Gastrocnemius medialis (tissue), 4 donors: ENCODE data around the gene KDM4B. TPM values are rescaled to one million over a fixed set of nuclear protein-coding genes. Genes with fewer than 3 reads are reported as not detected.

Source experiments
- ATAC-seq, 2 donors: fragments of 150-250 bp; one replicate each; pipeline ENCODE4 v1.9.1; 2016
- DNase-seq, 2 donors: peaks; one replicate each; pipeline ENCODE4 v3.0.0-alpha.2; 2019
- H3K27ac ChIP-seq, 4 donors: fragments of 200-600 bp; sonication (generic); 1 replicate in 1 of 4; 2 replicates in 3 of 4; pipeline ENCODE4 v1.5.1; 2016 to 2018; ENCODE audit warnings: mild to moderate bottlenecking in 2 of 4, moderate library complexity in 1 of 4
- H3K27me3 ChIP-seq, 3 donors: fragments of 200-600 bp; sonication (generic) in 2 of 3; 1 replicate in 1 of 3; 2 replicates in 2 of 3; pipeline versions ENCODE4 v1.5.1 to v1.6.0; 2016 to 2019; ENCODE audit warnings: mild to moderate bottlenecking in 1 of 3, moderate library complexity in 1 of 3
- H3K36me3 ChIP-seq, 2 donors: fragments of 200-600 bp; sonication (generic) in 1 of 2; one replicate each; pipeline ENCODE4 v1.5.1; 2017 to 2018
- H3K4me1 ChIP-seq, 2 donors: fragments of 200-600 bp; sonication (generic) in 1 of 2; one replicate each; pipeline ENCODE4 v1.5.1; 2016 to 2017; ENCODE audit warnings: mild to moderate bottlenecking in 2 of 2
- H3K4me3 ChIP-seq, 4 donors: fragments of 200-600 bp; sonication (generic) in 3 of 4; 1 replicate in 1 of 4; 2 replicates in 3 of 4; pipeline ENCODE4 v1.5.1; 2016 to 2019; ENCODE audit warnings: mild to moderate bottlenecking in 2 of 4
- H3K9me3 ChIP-seq, 3 donors: fragments of 200-600 bp; sonication (generic) in 2 of 3; 1 replicate in 1 of 3; 2 replicates in 2 of 3; pipeline ENCODE4 v1.5.1; 2016 to 2019
- POLR2A ChIP-seq, 2 donors: fragments of 450-650 bp; IDR thresholded peaks; one replicate each; pipeline ENCODE4 v1.6.1; 2017; ENCODE audit warnings: antibody characterized with exemption in 2 of 2, mild to moderate bottlenecking in 2 of 2, moderate library complexity in 2 of 2
- in situ Hi-C, 4 donors: fragments of 200-750 bp; cut with MboI; loops; one replicate each; pipeline versions ENCODE4 v1.15.0 to v1.8.0; 2017; ENCODE audit warnings: low sequenced_read_pairs in 4 of 4
- intact Hi-C: fragments of 100-400 bp; cut with DNase I; formaldehyde crosslinking; loops from one replicate; pipeline ENCODE4 v1.15.1; 2023; ENCODE audit warnings: low total_unique reads
- total RNA-seq, 4 donors: library from RNA; depleted of rRNA; stranded (reverse); fragments of >200 nt; gene quantifications; one replicate each; pipeline versions ENCODE4 v1.1.0 to v1.2.3, GENCODE V29; 2016
- TF ChIP-seq, protein P1 (sequence below), 5 experiments: fragments of 450-650 bp in 3 of 5; fragments of 200-600 bp in 2 of 5; sonication (generic) in 2 of 5; IDR thresholded peaks in 4 of 5; conservative IDR thresholded peaks in 1 of 5; 1 replicate in 4 of 5; 2 replicates in 1 of 5; pipeline ENCODE4 v1.5.1; 2016 to 2019; ENCODE audit warnings: antibody characterized with exemption in 5 of 5, mild to moderate bottlenecking in 3 of 5, moderate library complexity in 3 of 5

KDM4B gene
- total RNA-seq, 4 donors from 2014 or later, result 40.9 to 61.4 (median 46.4) TPM

DNA sequence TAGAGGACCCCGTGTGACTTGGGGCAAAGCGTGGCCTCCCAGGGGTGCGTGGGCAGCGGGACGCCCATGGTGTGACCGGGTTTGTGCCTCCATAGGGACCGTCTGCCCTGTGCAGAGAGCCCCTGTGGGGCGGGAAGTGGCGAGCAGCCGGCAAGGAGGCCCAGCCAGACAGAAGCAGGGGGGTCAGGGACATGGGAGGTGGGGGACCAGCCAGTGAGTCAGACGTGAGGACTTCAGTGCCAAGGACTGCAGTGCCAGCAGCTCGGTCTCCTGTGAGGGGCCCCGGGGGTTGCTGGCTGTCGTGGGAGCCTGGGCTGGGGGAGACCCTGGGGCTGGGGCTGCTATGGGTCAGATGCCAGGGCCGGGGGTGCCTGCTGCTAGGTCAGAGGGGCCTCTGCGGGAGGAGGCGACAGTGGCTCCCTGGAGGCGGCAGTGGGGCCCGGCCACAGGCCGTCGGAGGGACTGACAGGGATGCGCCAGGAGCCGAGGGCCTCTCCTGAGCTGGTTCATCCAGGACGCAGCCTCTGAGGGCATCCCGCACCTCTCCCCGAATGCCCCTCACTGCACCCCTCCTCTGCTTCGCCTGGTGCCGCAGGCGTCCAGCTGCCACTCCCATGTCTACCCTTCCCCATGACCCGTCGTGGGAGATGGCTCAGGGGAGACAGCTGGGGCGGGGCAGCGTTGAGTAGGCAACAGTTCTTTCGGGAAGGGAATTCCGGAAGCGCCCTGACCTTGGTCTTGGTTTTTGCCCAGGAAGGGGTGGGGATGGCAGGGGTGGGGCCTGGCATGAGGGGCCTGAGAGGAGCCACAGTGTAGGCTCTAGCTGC, 80.0 kb downstream of the KDM4B start:
- intact Hi-C loops (loop anchor here (1.0 to 10.0 kb wide), 3 partner anchors 37 to 106 kb away; no protein-coding TSS in a partner anchor), in situ Hi-C loops (no loop called here)
- Histone ChIP-seq H3K9me3 (no peaks in the 10 kb centered on the region), H3K4me3 (no peak overlapping the region), H3K4me1 (peaks cover 43 to 45% of the 10 kb centered on the region in 2 donors), H3K36me3 (peaks cover 0 to 6% of the 10 kb centered on the region in 2 donors), H3K27me3 (no peaks in the 10 kb centered on the region), H3K27ac (no peak overlapping the region)
- TF ChIP-seq, protein P1, sequence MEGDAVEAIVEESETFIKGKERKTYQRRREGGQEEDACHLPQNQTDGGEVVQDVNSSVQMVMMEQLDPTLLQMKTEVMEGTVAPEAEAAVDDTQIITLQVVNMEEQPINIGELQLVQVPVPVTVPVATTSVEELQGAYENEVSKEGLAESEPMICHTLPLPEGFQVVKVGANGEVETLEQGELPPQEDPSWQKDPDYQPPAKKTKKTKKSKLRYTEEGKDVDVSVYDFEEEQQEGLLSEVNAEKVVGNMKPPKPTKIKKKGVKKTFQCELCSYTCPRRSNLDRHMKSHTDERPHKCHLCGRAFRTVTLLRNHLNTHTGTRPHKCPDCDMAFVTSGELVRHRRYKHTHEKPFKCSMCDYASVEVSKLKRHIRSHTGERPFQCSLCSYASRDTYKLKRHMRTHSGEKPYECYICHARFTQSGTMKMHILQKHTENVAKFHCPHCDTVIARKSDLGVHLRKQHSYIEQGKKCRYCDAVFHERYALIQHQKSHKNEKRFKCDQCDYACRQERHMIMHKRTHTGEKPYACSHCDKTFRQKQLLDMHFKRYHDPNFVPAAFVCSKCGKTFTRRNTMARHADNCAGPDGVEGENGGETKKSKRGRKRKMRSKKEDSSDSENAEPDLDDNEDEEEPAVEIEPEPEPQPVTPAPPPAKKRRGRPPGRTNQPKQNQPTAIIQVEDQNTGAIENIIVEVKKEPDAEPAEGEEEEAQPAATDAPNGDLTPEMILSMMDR (IDR thresholded peaks at IDR 0.05 in 4 of 5, conservative IDR thresholded peaks at IDR 0.05 in 1 of 5), result no peak
- TF ChIP-seq POLR2A (IDR thresholded peaks at IDR 0.05), result no peak
- ATAC-seq (no peak), DNase-seq (no peak)

DNA sequence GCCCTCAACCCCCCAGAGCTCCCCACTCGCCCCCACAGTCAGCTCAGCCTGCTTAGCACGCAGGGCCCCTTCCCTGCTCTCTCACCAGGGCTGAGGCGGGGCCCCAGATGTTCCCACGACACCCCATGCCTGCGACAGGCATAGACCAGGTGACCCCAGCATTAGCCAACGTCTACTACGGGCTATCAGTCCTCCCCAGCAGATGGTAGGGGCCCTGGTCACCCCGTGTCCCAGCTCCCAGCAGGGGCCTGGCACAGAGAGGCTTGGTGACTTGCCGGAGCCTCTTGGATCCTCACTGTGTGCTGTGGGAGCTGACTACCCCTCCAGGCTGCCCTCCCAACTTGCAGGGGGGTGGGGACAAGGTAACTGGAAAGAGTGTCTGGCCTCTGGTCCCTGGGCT, 80.6 kb downstream of the KDM4B start:
- intact Hi-C loops, result loop anchor here (2.0 to 10.0 kb wide), 2 partner anchors 75 to 105 kb away; no protein-coding TSS in a partner anchor
- H3K4me1 ChIP-seq, result peaks cover 43 to 45% of the 10 kb centered on the region in 2 donors
- H3K36me3 ChIP-seq, result peaks cover 0 to 6% of the 10 kb centered on the region in 2 donors
- no peaks in the 10 kb centered on the region for H3K9me3 ChIP-seq
- no peak overlapping the region for H3K27ac ChIP-seq
- in situ Hi-C loops, result no loop called here
- ATAC-seq (no peak), DNase-seq (no peak)
- no peak overlapping the region for H3K4me3 ChIP-seq
- H3K27me3 ChIP-seq, result no peaks in the 10 kb centered on the region
- TF ChIP-seq POLR2A (IDR thresholded peaks at IDR 0.05), result no peak
- TF ChIP-seq, protein P1 (IDR thresholded peaks at IDR 0.05 in 4 of 5, conservative IDR thresholded peaks at IDR 0.05 in 1 of 5), result no peak

DNA sequence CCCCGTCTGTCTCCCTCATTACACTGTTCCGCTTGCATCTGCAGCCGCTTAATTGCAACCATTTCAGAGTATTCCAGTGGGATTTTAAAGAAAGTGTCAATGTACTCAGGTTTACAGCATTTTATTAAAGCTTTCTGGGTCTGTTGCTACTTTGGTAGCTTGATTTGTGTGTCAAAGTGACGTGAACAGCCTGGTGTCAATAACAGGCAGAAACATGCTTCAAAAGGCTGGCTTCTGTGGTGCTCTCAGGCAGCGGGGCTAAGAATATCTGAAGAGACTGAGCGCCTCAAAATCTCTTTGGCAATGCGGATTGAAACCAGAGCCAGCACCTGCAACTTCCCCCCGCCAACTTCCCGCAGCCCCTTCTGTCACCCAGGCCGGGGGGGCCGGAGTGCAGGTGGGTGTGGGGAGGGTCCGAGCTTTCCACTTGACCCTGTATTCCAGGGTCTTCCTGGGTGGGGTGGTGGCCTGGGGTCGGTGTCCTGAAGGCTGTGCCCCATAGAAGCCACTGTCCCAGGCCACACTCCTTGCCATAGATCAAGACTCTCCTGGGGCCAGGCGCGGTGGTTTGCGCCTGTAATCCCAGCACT, 81.2 kb downstream of the KDM4B start:
- no peak overlapping the region for H3K4me3 ChIP-seq
- H3K27me3 ChIP-seq, result no peaks in the 10 kb centered on the region
- TF ChIP-seq POLR2A (IDR thresholded peaks at IDR 0.05), result no peak
- ATAC-seq (no peak), DNase-seq (no peak)
- in situ Hi-C loops (loop anchor here in 1 of 4 donors (25.0 kb wide), 1 partner anchor 537 kb away; no protein-coding TSS in a partner anchor), intact Hi-C loops (no loop called here)
- peaks cover 0 to 6% of the 10 kb centered on the region in 2 donors for H3K36me3 ChIP-seq
- no peaks in the 10 kb centered on the region for H3K9me3 ChIP-seq
- H3K27ac ChIP-seq, result no peak overlapping the region
- H3K4me1 ChIP-seq, result peaks cover 43 to 45% of the 10 kb centered on the region in 2 donors

DNA sequence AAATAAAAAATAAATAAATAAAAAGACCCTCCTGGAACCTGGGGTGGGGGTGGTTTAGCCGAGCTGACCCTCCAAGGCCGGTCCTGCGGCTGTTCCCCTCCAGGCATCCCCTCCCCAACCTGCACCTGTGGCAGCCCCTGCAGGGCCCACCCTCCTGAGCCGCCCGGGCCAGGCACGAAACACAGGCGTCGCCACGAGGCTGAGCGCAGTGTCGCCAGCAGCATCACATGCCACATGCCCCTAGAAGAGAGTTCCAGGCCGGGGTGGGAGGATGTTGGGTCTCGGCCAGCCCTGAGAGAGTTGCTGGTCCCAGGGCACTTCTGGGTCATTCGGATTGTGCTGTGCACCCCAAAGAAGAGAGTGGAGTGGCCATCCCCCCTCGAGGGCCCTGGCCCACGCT, 82.0 kb downstream of the KDM4B start:
- in situ Hi-C loops (loop anchor here in 1 of 4 donors (25.0 kb wide), 1 partner anchor 536 kb away; no protein-coding TSS in a partner anchor), intact Hi-C loops (no loop called here)
- H3K27me3 ChIP-seq, result no peaks in the 10 kb centered on the region
- ATAC-seq (no peak), DNase-seq (no peak)
- TF ChIP-seq POLR2A (IDR thresholded peaks at IDR 0.05), result no peak
- TF ChIP-seq, protein P1 (IDR thresholded peaks at IDR 0.05 in 4 of 5, conservative IDR thresholded peaks at IDR 0.05 in 1 of 5), result no peak
- H3K9me3 ChIP-seq, result no peaks in the 10 kb centered on the region
- H3K27ac ChIP-seq, result no peak overlapping the region
- H3K36me3 ChIP-seq, result peaks cover 0 to 6% of the 10 kb centered on the region in 2 donors
- H3K4me3 ChIP-seq, result no peak overlapping the region
- peaks cover 37 to 44% of the 10 kb centered on the region in 2 donors for H3K4me1 ChIP-seq

DNA sequence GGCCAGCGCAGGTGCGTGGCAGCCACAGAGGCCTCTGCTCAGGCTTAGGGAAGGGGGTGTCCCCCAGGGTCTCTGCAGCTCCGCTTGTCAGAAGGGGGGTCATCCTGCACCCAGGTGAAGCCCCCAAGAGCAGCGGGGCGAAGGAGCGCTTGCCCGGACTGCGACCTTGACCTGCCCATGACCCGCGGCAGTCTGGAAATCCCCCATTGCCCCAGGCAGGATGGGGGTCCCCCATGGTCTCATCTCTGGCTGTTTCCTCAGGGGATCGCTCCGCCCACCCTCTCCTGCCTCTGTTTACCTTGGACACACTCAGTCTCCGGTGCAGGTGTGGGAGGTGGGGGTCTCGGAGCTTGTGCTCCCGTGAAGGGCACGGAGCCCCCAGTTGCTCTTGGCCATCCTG, 82.7 kb downstream of the KDM4B start:
- Histone ChIP-seq H3K27ac (no peak overlapping the region), H3K9me3 (no peaks in the 10 kb centered on the region), H3K4me1 (peaks cover 30 to 37% of the 10 kb centered on the region in 2 donors), H3K27me3 (no peaks in the 10 kb centered on the region), H3K36me3 (peaks cover 0 to 6% of the 10 kb centered on the region in 2 donors), H3K4me3 (no peak overlapping the region)
- intact Hi-C loops (no loop called here), in situ Hi-C loops (loop anchor here in 1 of 4 donors (25.0 kb wide), 1 partner anchor 536 kb away; no protein-coding TSS in a partner anchor)
- ATAC-seq (no peak), DNase-seq (no peak)
- TF ChIP-seq, protein P1 (IDR thresholded peaks at IDR 0.05 in 4 of 5, conservative IDR thresholded peaks at IDR 0.05 in 1 of 5), result no peak
- TF ChIP-seq POLR2A (IDR thresholded peaks at IDR 0.05), result no peak
